Measurements from ENCODE around the gene PROC. TPM values are rescaled to one million over a fixed set of nuclear protein-coding genes. Genes with fewer than 3 reads are reported as not detected.
A peak's percentile ranks its signal among the peaks of the same experiment; 100 is the strongest.

PROC gene
- total RNA-seq = 3.3 TPM

- no peak for DNase-seq (ENCODE audit: low spot score)
Observed at GRCh38 chr2:127418300-127419111, at the start of gene PROC. PROC (plus strand) TSS chr2:127418427; CDS start chr2:127419943, 1,516 bp downstream.

GRCh38 chr2:127370010-127370409 lies 48.2 kb upstream of the PROC start:
- DNase-seq (ENCODE audit: low spot score) = no peak

GRCh38 chr2:127371037-127371436 lies 47.2 kb upstream of the PROC start:
- DNase-seq (ENCODE audit: low spot score) = no peak

GRCh38 chr2:127373362-127374083 lies 44.7 kb upstream of the PROC start:
- no peak for DNase-seq (ENCODE audit: low spot score)

- no peak for DNase-seq (ENCODE audit: low spot score)
Observed at GRCh38 chr2:127376257-127376656, 42.0 kb upstream of the PROC start.

- no peak for DNase-seq (ENCODE audit: low spot score)
Observed at GRCh38 chr2:127377262-127377661, 41.0 kb upstream of the PROC start.

- no peak for DNase-seq (ENCODE audit: low spot score)
Observed at GRCh38 chr2:127378720-127379119, 39.5 kb upstream of the PROC start.

- DNase-seq (ENCODE audit: low spot score) = no peak
Observed at GRCh38 chr2:127379712-127380355, 38.4 kb upstream of the PROC start.

GRCh38 chr2:127381762-127382161 lies 36.5 kb upstream of the PROC start:
- DNase-seq (ENCODE audit: low spot score) = no peak

- no peak for DNase-seq (ENCODE audit: low spot score)
Observed at GRCh38 chr2:127382831-127383230, 35.4 kb upstream of the PROC start.

- no peak for DNase-seq (ENCODE audit: low spot score)
Observed at GRCh38 chr2:127384529-127384928, 33.7 kb upstream of the PROC start.

- DNase-seq (ENCODE audit: low spot score) = no peak
Observed at GRCh38 chr2:127386246-127386645, 32.0 kb upstream of the PROC start.

GRCh38 chr2:127386764-127387654 lies 31.2 kb upstream of the PROC start:
- DNase-seq (ENCODE audit: low spot score) = peak; percentile 74

GRCh38 chr2:127387655-127388422 lies 30.4 kb upstream of the PROC start, which contains the start of gene MAP3K2:
MAP3K2 (minus strand) TSS chr2:127387975; CDS start chr2:127343129, 44,846 bp downstream.
- DNase-seq (ENCODE audit: low spot score) = peak; percentile 94

GRCh38 chr2:127388423-127389164 lies 29.6 kb upstream of the PROC start:
- no peak for DNase-seq (ENCODE audit: low spot score)

GRCh38 chr2:127389778-127390435 lies 28.3 kb upstream of the PROC start:
- no peak for DNase-seq (ENCODE audit: low spot score)

- no peak for DNase-seq (ENCODE audit: low spot score)
Observed at GRCh38 chr2:127392133-127392827, 25.9 kb upstream of the PROC start.

- no peak for DNase-seq (ENCODE audit: low spot score)
Observed at GRCh38 chr2:127392828-127393578, 25.2 kb upstream of the PROC start.

Measured in mucosa of gallbladder (tissue), 1 donor.